ENCODE results near the gene FAM53B.

FAM53B gene

DNA sequence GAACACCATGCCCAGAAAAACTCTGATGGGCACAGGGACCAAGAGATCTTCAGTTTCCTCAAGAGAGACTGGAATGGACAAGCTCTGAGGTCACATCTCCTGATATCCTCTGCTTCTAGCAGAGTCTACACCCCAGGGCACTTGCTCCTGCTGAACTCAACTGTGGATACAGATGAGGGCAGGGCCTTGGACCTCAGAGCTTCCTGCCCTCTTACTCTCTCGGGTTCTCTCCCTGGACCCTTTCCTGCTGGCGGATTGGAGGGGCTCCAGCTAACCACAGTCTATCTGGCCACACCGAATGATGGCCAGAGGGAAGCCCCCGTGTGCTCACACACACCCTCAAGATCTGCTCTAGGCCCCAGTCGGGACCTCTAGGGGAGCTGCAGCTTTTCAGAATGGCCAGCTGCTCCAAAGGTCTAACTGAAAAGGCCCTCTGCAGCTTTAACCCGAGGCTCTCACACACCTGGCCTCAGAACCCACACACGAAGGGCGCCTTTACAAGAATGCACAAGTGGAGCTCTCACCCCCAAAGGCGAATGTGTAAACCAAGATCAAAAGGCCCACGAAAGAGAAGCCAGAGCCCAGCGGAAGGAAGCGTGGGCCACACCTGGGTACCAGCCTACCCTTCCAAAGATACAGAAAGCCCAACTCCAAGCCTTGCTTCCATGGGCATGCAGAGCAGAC, 65.5 kb downstream of the FAM53B start:
- no peak for DNase-seq (ENCODE audit: low read depth)

DNA sequence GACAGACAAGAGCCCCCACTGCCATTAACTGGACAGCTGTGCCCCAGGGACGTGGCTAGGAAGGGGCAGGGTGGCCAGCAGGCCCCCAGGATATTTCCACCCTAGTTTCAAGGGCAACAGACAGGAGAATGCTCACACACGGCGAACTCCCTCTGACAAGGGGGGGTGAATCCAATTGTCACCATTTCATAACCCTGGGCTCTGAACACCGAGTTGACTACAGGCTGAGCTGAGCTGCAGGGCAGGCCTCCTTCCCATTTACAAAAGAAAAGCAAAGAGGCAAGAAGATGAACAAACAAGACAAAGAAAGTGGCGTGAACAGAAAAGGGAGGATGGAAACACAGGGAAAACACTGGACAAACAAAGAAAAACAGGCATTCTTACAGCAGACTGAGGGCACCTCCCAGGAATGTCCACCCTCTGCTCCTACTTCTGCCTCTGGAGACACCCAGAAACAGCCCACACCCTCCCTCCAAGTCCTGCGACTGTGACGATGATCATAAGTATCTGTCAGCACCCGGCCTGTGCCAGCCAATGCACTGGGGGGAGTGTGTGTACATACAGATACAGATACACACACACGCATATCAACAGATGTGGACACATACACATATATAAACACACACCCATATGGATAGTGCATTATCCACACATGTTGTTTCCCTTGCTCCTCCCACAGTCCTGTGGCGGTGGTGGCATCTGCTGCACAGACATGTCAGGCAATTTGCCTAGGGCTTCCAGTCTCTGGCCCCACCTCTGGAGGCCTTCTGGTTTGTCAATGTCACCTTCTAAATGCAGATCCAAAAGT, 66.2 kb downstream of the FAM53B start:
- no peak for DNase-seq (ENCODE audit: low read depth)

DNA sequence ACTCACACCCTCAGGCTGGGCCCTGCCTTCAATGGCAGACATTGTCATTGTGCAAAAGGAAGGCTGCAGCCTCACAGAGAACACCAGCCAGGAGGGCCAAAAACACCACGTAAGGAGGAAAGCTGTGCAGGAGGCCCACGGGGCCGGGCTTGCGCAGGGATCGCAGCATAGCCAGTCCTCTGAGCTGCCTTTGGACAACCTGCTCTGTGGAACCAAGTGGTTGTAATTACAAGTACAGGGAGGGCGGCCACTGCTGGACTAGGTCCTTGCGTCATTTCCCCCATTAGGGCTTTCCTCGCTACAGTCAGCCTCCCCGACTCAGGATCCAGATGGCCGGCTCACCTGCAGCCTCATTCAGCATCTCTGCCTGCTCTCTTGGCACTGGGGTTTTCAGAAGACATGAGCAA, 66.9 kb downstream of the FAM53B start:
- DNase-seq (ENCODE audit: low read depth), result no peak

DNA sequence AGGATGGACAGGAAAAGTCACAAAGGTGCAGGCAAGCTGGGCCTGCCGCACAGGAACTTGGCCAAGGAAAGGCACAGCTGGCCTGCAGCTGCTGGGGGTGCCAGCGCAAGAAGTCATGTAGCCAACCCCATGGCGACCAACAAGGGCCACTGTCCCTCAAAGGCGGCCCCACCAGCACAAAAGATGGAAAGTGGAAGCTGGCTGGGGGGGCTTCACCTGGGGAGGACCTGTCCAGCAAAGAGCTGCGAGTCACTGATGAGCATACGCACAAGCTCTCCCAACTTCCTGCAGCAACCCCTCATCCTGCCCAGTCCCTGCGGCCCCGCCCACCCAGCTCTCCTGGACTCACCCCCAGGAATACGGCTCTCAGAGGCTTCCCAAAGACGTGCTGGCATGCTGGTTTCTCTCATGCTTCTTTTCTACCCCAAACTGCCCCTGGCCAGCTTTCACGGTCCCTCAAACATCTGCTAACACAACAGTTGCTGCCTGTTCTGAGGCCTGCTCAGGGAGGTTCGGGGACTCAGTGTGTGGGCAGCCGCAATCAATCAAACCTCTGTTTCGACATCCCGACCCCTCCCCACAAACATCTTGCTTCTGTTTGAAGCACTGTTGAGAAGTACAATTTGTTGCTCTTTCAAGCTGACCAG, 67.6 kb downstream of the FAM53B start:
- DNase-seq (ENCODE audit: low read depth), result no peak

DNA sequence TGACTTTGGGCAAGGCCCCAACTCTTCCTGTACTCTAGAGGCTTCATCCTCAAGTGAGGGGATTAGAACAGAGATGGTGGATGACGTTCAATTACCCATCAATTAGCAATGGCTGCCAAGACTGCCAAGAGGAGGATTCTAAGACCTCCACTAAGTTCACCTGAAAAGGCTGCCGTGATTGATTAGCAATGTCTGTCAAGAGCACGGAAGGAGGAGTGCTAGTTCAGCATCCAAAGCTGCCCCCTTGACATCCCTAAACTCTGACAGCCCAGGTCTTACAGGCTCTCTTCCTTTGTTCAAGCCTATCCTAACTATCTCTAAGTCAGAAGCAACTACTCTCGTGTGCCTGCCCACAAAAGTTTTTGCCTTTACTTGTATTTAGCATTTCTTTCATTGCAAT, 68.4 kb downstream of the FAM53B start:
- DNase-seq (ENCODE audit: low read depth), result no peak

DNA sequence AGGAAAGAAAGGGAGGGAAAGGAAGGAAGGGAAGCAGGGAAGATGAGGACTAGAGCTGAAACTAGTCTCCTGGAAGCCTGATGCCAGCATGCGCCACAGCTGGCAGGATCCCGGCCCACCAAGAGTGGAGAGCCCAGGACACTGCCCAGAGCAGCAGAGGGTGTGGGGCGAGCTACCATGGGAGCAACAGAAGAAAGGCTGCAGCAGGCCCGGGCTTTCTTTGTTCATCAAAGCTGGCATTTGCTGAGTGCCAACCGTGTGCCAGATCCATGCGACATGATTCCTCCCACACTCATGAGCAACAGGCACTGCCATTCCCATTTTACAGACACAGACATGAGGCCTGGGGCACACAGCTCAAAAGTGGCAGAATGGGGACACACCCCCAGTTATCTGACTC, 68.9 kb downstream of the FAM53B start:
- no peak for DNase-seq (ENCODE audit: low read depth)

DNA sequence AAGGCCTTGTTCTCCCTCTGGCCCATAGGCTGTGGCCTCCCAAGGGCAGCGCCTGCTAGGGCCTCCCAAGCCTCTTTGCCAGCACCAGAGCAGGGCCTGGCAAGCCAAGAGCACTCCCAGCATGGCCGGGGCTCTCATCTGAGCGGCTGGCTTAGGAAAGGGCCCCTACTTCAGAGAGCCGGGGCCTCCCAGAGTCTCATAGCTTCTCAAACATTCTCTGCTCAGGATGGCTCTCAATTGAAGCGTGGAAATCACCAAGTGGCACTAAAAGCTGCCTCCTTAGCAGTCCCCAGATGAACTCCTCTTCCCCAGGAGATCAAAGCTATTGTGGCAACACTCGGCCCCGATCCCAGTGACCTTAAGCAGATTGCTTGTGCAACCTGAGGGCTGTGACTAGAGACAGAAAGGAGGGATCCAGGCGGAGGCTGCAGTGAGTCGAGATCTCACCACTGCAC, 69.4 kb downstream of the FAM53B start:
- no peak for DNase-seq (ENCODE audit: low read depth)

DNA sequence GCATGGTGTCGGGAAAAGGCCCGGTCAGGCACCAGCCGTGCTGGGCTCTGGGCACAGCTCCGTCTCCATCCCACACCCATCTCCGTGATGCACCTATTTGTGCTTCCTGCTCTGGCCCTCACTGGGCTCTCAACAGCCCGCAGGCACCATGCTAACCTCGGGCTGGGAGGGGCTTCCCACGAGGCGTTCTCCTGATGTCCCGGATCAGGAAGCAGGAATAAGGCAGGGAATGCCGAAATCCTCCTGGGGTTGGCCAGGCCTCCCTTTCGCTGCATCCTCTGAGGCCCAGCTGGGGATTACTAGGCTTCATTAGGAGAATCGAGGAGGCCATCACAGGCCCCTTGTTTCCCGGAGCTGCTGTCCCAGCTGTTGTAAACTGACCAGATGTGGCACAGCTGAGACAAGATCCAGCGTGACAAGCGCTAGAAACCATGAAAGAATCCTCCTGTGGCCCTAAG, 72.0 kb downstream of the FAM53B start:
- DNase-seq (ENCODE audit: low read depth), result no peak

DNA sequence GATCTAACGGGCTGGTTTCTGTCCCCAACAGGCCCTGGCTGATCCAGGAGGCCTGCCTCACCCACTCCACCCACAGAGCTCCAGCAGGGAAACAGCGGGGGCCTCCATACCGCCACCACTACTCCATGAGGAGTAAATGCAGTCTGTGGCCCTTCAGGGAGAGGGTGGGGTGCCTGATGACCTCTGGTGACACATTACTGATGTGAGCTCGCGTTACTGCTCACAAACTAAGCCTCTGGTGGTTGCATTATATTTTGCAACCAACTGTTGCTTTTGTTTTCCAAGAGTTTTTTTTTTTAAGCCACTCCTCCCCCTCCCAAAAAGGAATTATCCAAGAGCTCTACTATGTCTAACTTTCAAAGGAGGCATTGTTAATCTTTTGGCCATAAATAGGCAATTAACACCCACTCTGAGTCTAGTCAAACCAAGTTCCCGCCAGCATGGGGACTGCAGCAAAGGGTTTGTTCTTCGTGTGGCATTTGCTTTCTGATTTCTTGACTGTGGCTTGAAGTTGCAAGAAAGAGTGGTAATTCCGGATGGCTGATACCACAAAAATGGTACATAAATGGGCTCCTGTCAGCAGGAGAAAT, 72.6 kb downstream of the FAM53B start:
- DNase-seq (ENCODE audit: low read depth), result peak; percentile 42

DNA sequence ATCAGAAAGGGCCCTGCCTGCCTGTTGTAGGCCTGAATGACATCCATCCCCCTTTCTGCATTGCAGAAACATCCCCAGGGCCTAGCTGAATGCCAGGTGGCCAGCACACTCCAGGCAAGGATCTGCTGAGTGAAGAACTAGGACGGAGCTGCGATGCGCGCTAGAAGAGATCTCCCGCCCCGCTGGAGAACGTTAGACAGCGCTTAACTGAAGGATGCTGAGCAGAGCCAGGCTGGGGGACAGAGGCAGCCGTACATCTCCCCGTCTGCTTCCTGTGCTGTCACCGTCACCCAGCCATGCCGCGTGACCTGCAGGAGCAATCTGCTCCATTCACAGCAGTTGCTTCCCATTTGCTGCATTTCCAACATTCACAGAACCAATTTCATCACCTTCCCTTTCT, 73.3 kb downstream of the FAM53B start:
- no peak for DNase-seq (ENCODE audit: low read depth)

DNA sequence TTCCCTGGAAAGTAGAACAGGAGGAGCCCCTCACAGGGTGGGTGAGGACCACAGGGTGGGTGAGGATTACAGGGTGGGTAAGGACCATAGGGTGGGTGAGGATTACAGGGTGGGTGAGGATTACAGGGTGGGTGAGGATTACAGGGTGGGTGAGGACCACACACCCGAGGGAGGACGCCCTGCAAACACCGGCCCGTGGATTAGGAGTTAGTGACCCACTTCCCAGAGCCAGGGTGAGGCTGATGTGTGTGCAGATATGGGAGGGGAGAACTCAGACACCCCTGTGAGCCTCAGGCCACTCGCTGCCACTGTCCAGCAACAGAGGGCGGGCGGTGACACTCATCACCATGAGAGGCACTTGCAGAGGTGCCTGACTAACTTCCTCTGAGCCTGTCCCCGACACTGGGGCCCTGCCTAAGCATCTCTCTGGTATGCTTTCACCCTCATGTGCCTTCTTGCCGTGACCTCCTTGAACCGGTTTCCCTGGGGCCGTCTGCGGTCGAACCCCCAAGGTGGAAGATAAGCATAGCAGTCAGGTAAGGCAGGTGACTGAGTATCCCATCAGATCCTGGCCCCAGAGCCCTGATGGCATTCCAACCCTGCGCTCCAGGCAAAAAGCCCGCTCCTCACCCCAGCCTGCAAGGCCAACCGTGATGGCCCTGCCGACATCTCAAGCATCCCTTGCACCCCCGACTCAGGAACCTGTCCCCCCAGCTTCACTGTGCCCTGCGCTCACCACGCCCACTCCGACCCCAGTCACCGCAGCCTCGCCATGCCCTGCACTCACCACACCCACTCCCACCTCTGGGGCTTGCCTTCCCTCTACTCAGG, 74.1 kb downstream of the FAM53B start:
- DNase-seq (ENCODE audit: low read depth), result no peak

DNA sequence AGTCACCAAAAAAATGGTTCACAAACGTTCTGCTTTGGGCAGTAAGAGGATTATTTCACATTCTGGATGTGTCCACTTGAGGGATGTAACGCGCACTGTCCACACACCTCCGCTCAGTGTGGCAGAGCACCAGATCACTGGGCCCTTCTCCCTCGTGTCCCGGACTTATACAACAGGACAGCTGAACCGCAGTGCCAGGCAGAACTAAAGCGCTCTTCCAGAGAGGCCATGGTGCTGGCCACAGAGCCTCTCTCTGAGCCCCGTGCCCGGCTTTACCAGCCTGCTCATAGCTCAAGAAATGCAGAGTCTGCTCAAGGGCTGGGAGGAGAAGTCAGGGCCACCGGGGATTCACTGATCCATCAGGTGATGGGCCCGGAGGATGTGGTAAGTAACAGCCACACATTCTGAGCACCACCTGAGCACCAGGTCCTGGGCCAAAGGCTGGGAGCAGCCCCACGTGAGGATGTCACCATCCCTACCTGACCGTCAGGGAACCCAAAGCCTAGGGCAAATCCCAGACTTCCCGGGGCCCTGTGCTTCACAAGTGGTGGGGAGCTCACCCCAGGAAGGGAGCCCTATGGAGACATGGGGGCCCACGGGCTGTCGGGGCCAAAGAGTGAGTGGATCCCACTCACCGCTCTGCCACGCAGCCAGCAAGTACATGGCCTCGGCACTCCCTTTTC, 74.9 kb downstream of the FAM53B start:
- DNase-seq (ENCODE audit: low read depth), result no peak

DNA sequence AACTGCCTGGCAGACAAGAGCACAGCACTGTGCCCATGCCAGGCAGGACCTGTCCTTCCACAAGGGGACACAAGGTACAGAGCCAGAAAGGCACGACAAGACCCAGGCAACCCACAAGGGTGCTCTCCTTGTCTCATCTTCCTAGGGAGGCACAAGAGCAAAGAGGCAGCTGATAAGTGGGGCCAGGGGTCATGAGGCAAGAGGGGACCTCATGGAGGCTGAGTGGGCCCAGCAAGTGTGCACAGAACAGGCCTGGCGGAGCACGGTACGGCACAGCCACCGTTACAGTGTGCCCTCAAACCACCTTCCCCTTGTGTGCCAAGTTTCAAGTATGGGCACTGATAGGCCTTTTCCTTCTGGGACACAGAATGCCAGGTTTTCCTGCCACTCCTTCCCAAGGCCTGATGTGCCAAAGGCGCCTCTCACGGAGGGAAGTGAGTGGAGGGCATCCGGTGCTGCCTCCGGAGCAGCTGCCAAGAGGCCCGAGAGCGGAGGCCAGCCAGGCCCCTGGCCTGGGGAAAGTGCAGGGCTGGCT, 75.6 kb downstream of the FAM53B start:
- no peak for DNase-seq (ENCODE audit: low read depth)

DNA sequence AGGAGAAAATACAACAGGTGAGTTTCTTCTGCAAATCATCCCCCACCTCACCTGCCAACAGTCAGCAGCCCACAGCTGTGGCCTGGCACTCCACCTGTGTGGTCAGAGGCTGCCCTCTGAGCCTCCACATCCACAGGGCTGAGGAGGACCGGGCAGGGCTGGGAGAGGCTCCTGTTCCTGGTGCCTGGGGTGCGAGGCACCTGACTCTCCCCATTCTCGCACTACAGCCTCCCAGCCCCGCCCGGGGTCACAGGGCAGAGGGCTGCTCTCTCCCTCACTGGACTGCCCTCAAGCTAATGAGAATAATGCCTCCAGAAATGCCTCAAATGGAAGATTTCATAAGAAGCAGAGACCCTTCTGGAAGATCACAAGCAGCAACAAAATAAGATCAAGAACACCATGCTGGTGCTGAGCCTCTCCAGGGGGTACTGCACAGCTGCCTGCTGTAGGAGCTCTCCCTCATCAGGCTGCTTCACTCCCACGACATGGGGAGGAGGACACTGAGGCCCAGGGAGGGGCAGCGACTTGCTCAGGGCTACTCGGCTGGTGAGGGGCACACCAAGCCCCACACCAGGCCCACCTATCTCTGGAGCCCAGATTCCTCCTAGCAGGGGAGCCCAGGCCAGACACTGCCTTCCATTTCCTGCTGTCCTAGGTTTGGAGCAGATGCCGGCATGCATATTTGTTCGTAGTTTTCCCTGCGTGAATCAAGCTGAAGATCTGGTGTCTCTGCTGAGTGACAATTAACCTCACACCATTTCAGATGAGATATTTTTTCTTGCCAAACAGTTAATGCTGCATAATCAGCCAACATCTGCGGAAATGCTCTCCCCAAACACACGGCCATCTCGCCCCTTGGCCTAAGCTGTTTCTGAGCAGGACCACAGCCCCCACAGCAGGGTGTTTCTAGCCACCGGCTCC, 76.5 kb downstream of the FAM53B start:
- no peak for DNase-seq (ENCODE audit: low read depth)

DNA sequence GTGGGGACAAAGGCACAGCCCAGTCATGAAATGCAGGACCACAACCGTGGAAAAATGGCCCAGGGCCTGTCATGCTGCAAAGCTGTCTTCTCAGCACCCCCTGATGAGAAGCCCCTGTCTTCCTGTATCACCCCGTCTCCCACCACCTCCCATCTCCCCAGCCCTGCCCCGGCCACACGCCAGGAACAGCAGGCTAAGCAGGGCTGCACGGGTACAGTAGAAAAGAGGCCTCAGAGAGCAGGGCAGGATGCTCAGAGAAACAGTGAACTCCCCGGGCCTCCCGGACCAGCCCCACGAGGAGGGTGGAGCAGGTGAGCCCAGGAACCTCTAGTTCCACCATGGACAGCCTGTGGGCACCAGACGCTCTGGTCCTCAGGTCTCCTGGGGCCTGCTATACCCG, 77.7 kb downstream of the FAM53B start:
- DNase-seq (ENCODE audit: low read depth), result no peak

DNA sequence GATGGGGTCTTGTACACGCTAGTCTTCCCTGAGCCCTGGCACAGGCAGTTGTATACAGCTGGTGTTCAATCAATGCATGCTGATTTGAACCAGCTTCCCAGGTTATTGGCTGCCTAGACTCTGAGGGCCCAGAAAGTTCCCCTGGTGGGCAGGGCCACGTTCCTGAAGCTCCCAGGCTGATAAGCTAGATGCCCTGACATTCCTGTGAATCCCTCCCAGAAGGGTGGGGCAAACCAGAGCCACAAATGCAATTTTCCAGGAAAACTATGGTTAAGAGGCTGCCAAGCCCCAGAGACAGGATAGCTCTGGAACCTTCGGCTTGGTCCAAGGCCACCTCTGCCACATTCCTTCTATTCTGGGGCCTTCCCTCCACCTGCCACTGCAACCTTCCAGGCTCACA, 78.2 kb downstream of the FAM53B start:
- DNase-seq (ENCODE audit: low read depth), result no peak

DNA sequence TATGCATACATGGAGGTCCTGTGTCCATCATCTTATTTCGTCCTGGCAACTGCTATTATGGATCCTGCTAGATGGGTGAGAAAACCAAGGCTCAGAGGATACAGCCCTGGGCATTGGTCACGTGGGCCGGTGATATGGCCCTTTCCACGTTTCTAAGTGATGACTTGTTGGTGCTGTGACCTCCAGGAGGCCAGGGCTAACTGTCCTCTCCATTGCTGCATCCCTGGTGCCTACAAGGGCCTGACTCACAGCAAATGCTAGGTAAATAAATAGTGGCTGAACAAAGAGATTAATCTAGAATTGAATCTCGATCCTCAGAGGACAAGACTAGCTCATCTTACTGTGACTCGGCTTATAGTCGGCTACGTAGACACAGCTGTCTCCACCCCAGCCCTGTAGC, 78.6 kb downstream of the FAM53B start:
- no peak for DNase-seq (ENCODE audit: low read depth)

DNA sequence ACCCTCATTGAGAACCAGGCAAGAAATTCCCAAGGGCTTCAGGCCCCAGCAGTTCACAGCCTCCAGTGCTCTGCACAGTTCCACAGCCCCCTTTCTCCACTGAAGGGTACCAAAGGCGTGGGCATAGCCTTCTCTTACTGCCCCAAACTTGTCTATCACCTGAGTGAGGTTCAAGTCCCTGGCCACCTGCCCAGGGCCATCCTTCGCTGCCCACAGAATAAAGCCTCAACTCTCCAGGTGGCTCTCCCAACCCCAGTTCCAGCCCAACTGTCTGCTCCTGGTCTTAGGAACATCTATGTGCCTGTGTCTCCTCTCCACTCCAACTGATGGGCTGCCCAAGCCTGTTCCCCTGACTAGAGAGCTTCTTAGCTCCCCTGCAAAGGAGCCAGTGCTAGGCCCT, 79.1 kb downstream of the FAM53B start:
- no peak for DNase-seq (ENCODE audit: low read depth)

DNA sequence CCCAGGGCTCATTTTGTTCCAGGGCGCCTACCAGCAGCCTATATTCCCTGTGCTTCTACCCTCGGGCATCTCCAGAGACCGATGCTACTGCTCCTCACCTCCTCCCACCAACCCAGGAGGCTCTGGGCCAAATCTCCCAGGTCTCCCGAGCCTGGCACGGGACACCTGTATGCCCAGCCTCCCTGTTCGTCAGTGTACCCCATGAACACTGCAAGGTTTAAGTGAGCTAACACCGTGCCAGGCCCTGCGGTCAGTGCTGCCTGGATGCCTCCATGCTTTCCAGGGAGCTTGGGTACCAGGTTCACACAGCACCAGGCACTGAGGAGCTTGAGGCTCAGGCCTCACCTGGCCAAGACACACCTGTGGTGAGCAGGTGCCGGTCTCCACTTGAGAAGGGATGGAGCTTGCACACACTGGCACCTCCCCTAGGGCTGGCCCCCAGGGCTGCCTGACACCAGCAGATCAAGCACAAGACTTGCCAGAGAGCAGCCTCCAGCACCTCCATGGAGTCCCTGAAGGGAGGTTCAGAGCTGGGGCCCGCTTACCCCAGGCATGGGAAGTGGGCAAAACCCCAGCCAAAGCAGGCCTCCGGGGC, 80.3 kb downstream of the FAM53B start:
- no peak for DNase-seq (ENCODE audit: low read depth)
